Keratinocyte (primary cell): Measurements from ENCODE around the gene PPT2. TPM values are rescaled to one million over a fixed set of nuclear protein-coding genes. Genes with fewer than 3 reads are reported as not detected.
A peak's percentile ranks its signal among the peaks of the same experiment; 100 is the strongest.

ENCODE experiments used
- DNase-seq: peaks from one replicate; pipeline ENCODE4 v3.0.0-alpha.2; 2011; ENCODE audit warnings: low read depth, missing footprints, low spot score
- FAIRE-seq: peaks from 2 replicates; lab custom pipeline; 2011; peaks lifted over from hg19 to GRCh38; lab: Jason Lieb, UNC
- H2AFZ ChIP-seq: 2 replicates; pipeline ENCODE4 v1.6.0; 2012; ENCODE audit warnings: low read length, control low read depth, inconsistent platforms; ENCODE audit not compliant: control insufficient read depth
- H3K27ac ChIP-seq: 2 replicates; pipeline ENCODE4 v1.5.1; 2011; ENCODE audit warnings: low read length; ENCODE audit not compliant: control insufficient read depth, insufficient read depth
- H3K27me3 ChIP-seq: 3 replicates; pipeline ENCODE4 v1.6.0; 2011; ENCODE audit warnings: low read length; ENCODE audit not compliant: control insufficient read depth, insufficient read depth; ENCODE audit errors: extremely low read depth
- H3K36me3 ChIP-seq, 2 experiments: 2 replicates in 1 of 2; 3 replicates in 1 of 2; pipeline ENCODE4 v1.5.1; 2011; ENCODE audit warnings: low read length in 2 of 2, mild to moderate bottlenecking in 1 of 2; ENCODE audit not compliant: control insufficient read depth in 2 of 2, insufficient read depth in 2 of 2; ENCODE audit errors: extremely low read depth in 1 of 2
- H3K4me1 ChIP-seq: 3 replicates; pipeline ENCODE4 v1.5.1; 2011; ENCODE audit warnings: low read length; ENCODE audit not compliant: control insufficient read depth, insufficient read depth; ENCODE audit errors: extremely low read depth
- H3K4me2 ChIP-seq: 3 replicates; pipeline ENCODE4 v1.6.0; 2011; ENCODE audit warnings: low read depth, low read length; ENCODE audit not compliant: control insufficient read depth, insufficient read depth; ENCODE audit errors: extremely low read depth
- H3K4me3 ChIP-seq, 3 experiments: fragments of 200-600 bp in 1 of 3; sonication (generic) in 1 of 3; 2 replicates in 2 of 3; 3 replicates in 1 of 3; pipeline ENCODE4 v1.5.1; 2011 to 2016; ENCODE audit warnings: low read length in 3 of 3, mild to moderate bottlenecking in 3 of 3, control low read depth in 2 of 3, inconsistent platforms in 1 of 3, low read depth in 1 of 3, mixed read lengths in 1 of 3, mixed run types in 1 of 3, moderate library complexity in 1 of 3; ENCODE audit not compliant: control insufficient read depth in 2 of 3, insufficient read depth in 2 of 3; ENCODE audit errors: extremely low read depth in 1 of 3
- H3K79me2 ChIP-seq: 2 replicates; pipeline ENCODE4 v1.6.0; 2012; ENCODE audit warnings: low read length; ENCODE audit not compliant: control insufficient read depth, insufficient read depth
- H3K9ac ChIP-seq: 3 replicates; pipeline ENCODE4 v1.6.0; 2011; ENCODE audit warnings: low read length; ENCODE audit not compliant: control insufficient read depth, insufficient read depth; ENCODE audit errors: extremely low read depth
- H3K9me1 ChIP-seq: 3 replicates; pipeline ENCODE4 v1.6.0; 2011; ENCODE audit warnings: low read length; ENCODE audit not compliant: control insufficient read depth, insufficient read depth; ENCODE audit errors: extremely low read depth
- H3K9me3 ChIP-seq: 2 replicates; pipeline ENCODE4 v1.5.1; 2012; ENCODE audit warnings: low read depth, low read length; ENCODE audit not compliant: control insufficient read depth
- H4K20me1 ChIP-seq: 3 replicates; pipeline ENCODE4 v1.6.0; 2011; ENCODE audit warnings: low read length; ENCODE audit not compliant: control insufficient read depth, insufficient read depth; ENCODE audit errors: extremely low read depth
- CTCF ChIP-seq, 3 experiments: IDR thresholded peaks in 1 of 3; conservative IDR thresholded peaks in 1 of 3; optimal IDR thresholded peaks in 1 of 3; 2 replicates in 2 of 3; 3 replicates in 1 of 3; pipeline versions ENCODE3 to v1.5.1; 2011; ENCODE audit warnings: low read length in 3 of 3, mild to moderate bottlenecking in 3 of 3, moderate library complexity in 2 of 3, control low read depth in 1 of 3, inconsistent platforms in 1 of 3; ENCODE audit not compliant: insufficient read depth in 2 of 3; ENCODE audit errors: extremely low read depth in 1 of 3
- EZH2 ChIP-seq: IDR thresholded peaks from one replicate; pipeline ENCODE4 v1.6.1; 2012; ENCODE audit warnings: inconsistent platforms, mild to moderate bottlenecking, low read length, moderate library complexity
- dilution Hi-C: fragments of 300-500 bp; cut with MboI; formaldehyde crosslinking; loops from one replicate; pipeline ENCODE4 v1.7.0; 2020; ENCODE audit warnings: low sequenced_read_pairs; ENCODE audit not compliant: extremely low pct_ligation_motif_present
- polyA plus RNA-seq, 5 experiments: library from polyadenylated mRNA; depleted of rRNA in 3 of 5; stranded (reverse) in 3 of 5; stranded (forward) in 1 of 5; unstranded in 1 of 5; fragments of >200 nt; gene quantifications; 1 replicate in 1 of 5; 2 replicates in 3 of 5; 3 replicates in 1 of 5; pipeline versions ENCODE4 v1.2.1 to v1.2.3, GENCODE V29; 2011 to 2012; ENCODE audit warnings: missing spikeins in 2 of 5, low read depth in 1 of 5, low replicate concordance in 1 of 5

Gene PPT2
- polyA plus RNA-seq, 1 donor (not counting 4 experiments of a cell fraction or from before 2014, with no cell fraction given) = 15.0 TPM

GRCh38 chr6:32164295-32164694 is 10.4 kb downstream of the PPT2 start, which contains the start of gene EGFL8:
EGFL8 (plus strand) TSS chr6:32164595; CDS start chr6:32166166, 1,571 bp downstream.
- H3K79me2 ChIP-seq = no peaks in the 10 kb centered on the region
- H4K20me1 ChIP-seq = no peaks in the 10 kb centered on the region
- no peak within 1 kb of the TSS for H3K9ac ChIP-seq
- dilution Hi-C loops = no loop called here
- DNase-seq (no peak), FAIRE-seq (no peak)
- peaks cover 11 to 13% of the 10 kb centered on the region in 2 experiments for H3K36me3 ChIP-seq
- no peaks in the 10 kb centered on the region for H3K4me1 ChIP-seq
- H3K9me1 ChIP-seq = no peaks in the 10 kb centered on the region
- H3K4me3 ChIP-seq = no peak within 1 kb of the TSS
- H2AFZ ChIP-seq = no peak within 1 kb of the TSS
- no peak for TF ChIP-seq CTCF (optimal IDR thresholded peaks at IDR 0.05 in 1 of 3, IDR thresholded peaks at IDR 0.05 in 1 of 3, conservative IDR thresholded peaks at IDR 0.05 in 1 of 3; ENCODE audit: extremely low read depth in 1 of 3, insufficient read depth in 2 of 3, low read length in 3 of 3)
- no peak for TF ChIP-seq EZH2
- no peak within 1 kb of the TSS for H3K4me2 ChIP-seq
- no peaks in the 10 kb centered on the region for H3K9me3 ChIP-seq
- H3K27ac ChIP-seq = no peak within 1 kb of the TSS
- no peaks in the 10 kb centered on the region for H3K27me3 ChIP-seq

- Histone ChIP-seq H3K27me3 (no peaks in the 10 kb centered on the region), H3K9me3 (no peaks in the 10 kb centered on the region), H2AFZ (no peak overlapping the region), H3K36me3 (peaks cover 19 to 27% of the 10 kb centered on the region in 2 experiments), H3K4me1 (no peaks in the 10 kb centered on the region), H3K4me2 (no peak overlapping the region), H3K79me2 (no peaks in the 10 kb centered on the region), H4K20me1 (no peaks in the 10 kb centered on the region), H3K4me3 (no peak overlapping the region), H3K9me1 (no peaks in the 10 kb centered on the region), H3K9ac (no peak overlapping the region), H3K27ac (no peak overlapping the region)
- dilution Hi-C loops = no loop called here
- no peak for FAIRE-seq
- no peak for DNase-seq
- TF ChIP-seq CTCF (optimal IDR thresholded peaks at IDR 0.05 in 1 of 3, IDR thresholded peaks at IDR 0.05 in 1 of 3, conservative IDR thresholded peaks at IDR 0.05 in 1 of 3; ENCODE audit: extremely low read depth in 1 of 3, insufficient read depth in 2 of 3, low read length in 3 of 3) (peak in 1 of 3 experiments; percentile 38), EZH2 (no peak)
Measured at GRCh38 chr6:32166411-32167061, 12.6 kb downstream of the PPT2 start.
